Tibial nerve (tissue), 3 donors: ENCODE results near the gene MDM4.

ENCODE experiments used
- POLR2A ChIP-seq, 2 donors: fragments of 450-650 bp; IDR thresholded peaks; one replicate each; pipeline ENCODE4 v1.6.1; 2017; ENCODE audit warnings: antibody characterized with exemption in 2 of 2, mild to moderate bottlenecking in 2 of 2, moderate library complexity in 2 of 2
- TF ChIP-seq, protein P1 (sequence below), 5 experiments: fragments of 200-600 bp in 3 of 5; fragments of 450-650 bp in 2 of 5; sonication (generic) in 3 of 5; IDR thresholded peaks; one replicate each; pipeline ENCODE4 v1.5.1; 2016 to 2019; ENCODE audit warnings: antibody characterized with exemption in 5 of 5, mild to moderate bottlenecking in 3 of 5, moderate library complexity in 2 of 5

DNA sequence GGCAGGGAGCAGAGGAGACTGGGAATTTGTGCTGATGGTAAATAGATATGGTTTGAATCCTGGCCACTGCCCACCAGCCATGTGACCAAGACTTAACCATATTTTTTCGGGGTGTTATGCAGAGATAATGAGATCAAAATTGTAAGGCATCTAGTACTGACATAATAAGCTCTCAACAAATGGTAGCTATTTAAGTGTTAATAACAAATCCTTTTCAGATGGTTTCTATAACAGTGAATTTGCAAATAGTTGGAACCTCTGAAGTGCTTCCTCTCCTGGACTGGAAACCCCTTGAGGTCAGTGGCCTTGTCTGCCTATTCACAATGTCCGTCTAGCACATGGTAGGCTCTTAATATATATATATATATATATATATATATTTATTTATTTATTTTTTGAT is 64.7 kb downstream of the MDM4 start:
- TF ChIP-seq, protein P1, sequence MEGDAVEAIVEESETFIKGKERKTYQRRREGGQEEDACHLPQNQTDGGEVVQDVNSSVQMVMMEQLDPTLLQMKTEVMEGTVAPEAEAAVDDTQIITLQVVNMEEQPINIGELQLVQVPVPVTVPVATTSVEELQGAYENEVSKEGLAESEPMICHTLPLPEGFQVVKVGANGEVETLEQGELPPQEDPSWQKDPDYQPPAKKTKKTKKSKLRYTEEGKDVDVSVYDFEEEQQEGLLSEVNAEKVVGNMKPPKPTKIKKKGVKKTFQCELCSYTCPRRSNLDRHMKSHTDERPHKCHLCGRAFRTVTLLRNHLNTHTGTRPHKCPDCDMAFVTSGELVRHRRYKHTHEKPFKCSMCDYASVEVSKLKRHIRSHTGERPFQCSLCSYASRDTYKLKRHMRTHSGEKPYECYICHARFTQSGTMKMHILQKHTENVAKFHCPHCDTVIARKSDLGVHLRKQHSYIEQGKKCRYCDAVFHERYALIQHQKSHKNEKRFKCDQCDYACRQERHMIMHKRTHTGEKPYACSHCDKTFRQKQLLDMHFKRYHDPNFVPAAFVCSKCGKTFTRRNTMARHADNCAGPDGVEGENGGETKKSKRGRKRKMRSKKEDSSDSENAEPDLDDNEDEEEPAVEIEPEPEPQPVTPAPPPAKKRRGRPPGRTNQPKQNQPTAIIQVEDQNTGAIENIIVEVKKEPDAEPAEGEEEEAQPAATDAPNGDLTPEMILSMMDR (IDR thresholded peaks at IDR 0.05): no peak
- TF ChIP-seq POLR2A (IDR thresholded peaks at IDR 0.05): no peak
